Renal cortex interstitium (tissue), 11 donors: Measurements from ENCODE around the gene SLIT1. TPM values are rescaled to one million over a fixed set of nuclear protein-coding genes. Genes with fewer than 3 reads are reported as not detected.

Source experiments
- DNase-seq, 11 donors: peaks; one replicate each; pipeline ENCODE4 v3.0.0-alpha.2; 2013; ENCODE audit warnings: low read depth in 9 of 11, low spot score in 4 of 11; ENCODE audit errors: extremely low read depth in 1 of 11
- polyA plus RNA-seq, 3 donors: library from polyadenylated mRNA; unstranded; fragments of 120-200 nt; gene quantifications; one replicate each; pipeline ENCODE4 v1.2.1, GENCODE V29; 2013; ENCODE audit not compliant: insufficient read length in 3 of 3

SLIT1 gene
- polyA plus RNA-seq, 3 donors: 6.9 to 7.7 (median 7.6) TPM

DNA sequence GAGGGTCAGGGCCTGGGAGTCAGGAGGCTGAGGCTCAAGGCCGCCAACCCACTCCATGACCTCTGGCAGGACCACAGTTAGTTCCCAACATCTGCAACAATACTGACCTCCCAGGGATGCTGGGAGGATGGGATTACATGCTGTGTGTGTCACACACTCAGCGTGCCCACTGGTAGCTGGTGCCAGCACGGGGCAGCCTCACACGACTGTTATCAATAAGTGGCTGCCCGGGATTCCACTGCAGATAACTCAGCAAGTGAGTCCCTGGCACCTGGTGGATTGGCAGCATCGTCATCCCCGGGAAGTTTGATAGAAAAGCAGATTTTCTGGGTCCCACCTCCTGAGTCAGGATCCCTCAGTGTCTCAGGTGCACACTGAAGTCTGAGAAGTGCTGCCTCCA lies 110.3 kb downstream of the SLIT1 start:
- DNase-seq: no peak

DNA sequence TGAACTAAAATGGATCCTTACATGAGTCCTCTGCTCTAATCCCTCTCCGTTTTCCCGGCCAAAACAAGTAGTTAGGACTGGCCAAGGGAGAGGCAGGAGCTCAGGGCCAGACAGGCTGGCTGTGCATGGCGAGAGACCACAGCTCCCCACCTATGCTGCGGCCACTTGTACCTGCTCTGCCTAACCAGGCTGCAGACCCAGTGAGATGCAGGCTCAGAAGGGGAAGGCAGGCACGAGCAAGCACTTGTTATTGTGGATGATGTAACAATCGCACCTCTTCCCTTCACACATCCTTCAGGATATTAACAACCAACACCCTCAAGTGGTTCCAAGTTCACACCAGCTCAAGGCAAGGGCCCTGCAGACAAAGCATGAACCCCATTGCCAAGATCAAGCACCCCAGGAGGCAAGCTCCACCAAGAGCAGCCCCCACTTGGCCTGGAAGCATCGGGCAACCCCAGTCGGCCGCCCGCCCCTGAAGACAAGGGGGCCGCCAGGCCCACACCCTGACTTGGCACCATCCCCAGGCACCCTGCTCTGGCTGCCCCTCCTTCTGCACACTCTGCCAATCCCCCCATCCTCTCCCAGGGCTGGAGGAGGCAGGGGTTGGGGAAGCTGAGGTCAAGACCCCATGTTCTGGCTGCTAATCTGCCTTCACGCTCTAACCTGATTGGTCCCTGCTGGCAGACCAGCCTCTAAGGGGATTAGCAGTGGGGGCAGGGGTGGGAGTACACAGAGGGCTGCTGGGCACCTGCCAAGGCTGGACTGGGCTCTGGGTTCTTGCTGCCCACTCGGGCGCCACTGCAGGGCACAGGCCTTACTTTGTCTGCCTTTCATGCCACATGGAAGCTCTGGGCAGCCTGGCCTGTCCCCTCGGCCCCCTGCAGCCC lies 111.3 kb downstream of the SLIT1 start:
- DNase-seq: no peak

DNA sequence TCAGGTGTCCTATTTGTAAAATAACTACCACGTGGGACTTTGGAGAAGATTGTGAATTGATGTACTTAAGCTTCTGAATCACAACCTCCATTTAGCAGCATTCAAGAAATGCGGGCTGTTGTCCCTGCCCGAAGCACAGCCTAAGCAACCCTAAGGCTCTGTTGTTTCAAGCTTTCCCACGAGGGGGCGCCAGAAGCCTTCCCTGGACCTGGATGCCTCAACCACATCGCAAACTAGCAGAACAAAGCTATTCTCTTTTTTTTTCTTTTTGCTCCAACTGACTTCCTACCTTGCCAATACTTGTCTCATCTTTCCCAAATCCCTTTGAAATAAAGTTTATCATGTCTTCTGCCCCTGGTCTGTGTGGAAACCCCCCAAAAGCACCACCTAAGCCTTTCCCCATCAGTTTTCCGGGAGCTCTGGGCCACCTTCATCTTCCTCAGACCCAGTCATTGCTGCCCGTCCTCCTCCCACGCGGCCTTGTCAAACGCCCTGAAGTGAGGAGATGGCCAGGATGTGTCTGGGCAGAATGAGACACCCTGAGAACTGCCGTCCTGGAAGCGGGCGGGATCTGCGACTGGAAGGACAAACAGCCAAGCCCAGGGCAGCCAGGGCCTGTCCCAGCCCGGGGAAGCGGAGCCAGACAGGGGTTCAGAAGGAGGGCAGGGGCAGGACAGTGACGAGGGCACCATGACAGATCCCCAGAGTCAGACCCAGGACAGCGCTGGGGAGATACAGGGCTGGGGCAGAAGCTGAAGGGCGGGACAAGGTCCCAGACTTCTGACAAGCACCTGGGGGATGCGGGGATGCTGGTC lies 112.7 kb downstream of the SLIT1 start:
- DNase-seq: peak in 10 of 11 donors; percentile 59 to 84 (median 75)

DNA sequence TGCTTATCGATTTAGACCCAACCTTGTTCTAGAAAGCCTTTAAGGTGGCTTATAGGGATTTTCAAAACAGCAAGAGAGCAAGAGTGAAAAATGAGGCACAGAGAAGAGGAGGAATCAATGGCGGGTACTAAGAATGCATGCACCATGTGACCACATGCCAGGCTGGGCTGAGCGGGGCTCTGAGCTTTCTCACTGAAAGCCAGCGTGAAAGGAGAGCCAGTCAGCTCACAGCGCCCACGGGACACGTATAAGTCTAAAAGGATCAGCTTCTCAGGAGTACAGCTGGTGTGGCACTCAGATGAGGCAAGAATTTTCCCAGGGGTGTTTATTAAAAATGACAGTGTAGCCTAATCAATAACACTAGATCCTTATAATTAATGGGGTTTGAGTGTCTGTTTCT lies 114.3 kb downstream of the SLIT1 start:
- no peak for DNase-seq

DNA sequence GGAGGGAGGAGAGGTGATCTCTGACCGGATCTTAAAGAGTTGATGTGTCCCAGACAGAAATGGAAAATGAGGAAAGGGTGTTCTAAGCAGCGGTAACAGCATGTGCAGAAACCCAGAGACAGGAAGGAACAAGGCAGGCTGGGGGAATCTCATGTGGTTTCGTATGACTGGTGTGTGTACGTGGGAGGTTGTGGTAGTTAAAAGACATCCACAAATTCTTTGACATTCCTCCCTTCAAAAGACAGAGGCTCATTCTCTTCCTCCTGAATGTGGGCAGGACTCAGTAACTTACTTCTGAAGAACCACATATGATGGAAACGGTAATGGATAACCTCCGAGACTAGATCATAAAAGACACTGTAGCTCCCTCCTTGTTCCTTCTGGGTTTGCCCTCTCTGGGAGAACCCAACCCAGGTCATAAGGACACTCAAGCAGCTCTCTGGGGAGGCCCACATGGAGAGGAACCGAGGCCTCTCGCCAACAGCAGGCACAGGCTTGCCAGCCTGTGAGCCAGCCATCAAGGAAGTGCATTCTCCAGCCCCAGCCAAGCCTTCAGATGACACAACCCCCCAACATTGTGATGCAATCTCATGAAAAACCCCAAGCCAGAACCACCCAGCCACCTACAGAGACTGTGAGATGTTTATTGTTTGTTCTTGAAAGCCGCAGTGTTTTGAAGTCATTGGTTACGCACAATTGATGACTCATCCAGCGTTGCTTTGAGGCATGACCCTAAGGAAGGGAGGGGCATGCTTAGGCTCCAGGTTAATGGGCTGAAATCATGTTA lies 116.0 kb downstream of the SLIT1 start:
- no peak for DNase-seq

DNA sequence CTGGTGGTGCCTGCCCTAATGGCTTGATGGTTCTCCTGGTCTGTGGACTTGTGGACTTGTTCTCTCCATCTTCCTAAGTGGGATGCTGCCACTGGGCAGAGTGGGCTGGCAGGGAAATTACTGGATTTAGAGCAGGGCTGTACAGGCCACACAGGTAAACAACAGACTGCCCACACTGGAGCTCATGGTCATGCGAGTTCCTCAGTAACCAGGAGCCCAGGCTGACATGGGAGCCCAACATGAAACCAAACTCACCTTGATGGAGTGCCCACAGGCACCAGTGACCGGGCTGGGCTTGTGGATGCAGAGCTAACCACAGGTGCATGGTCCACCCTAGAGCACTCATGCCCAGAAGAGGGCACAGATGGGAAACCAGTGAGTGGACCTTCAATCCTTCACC lies 116.7 kb downstream of the SLIT1 start:
- DNase-seq: no peak

DNA sequence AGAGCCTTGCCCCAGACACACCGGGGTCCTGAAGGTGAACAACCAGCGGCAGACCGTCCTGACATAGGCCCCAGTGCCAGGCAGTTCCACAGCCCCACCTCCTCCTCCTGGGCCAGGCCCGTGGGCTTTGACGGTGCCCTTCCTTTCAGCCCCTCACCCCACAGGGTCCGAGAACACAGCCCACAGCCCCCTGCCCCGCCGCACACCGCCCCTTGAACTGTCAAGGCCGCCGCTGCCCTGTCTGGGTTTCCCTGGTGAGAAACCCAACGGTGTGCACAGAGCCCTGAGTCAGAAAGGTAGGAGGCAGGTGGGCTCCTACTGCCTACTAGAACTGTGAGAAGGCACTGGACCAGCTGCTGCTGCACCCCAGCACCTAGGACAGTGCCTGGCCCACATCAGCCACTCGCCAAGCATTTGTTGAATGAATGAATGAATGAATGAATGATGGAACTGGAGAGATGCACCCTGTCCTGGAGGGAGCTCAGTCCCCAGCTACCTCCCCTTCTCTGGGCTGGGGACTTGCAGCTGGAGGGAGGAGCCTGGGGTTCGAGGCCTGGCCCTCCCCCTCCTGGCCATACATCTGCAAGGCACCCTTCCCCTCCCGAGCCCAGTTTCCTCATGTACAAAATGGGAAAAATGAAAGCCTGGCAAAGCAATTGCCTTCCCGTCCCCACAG lies 117.9 kb downstream of the SLIT1 start:
- DNase-seq: no peak

DNA sequence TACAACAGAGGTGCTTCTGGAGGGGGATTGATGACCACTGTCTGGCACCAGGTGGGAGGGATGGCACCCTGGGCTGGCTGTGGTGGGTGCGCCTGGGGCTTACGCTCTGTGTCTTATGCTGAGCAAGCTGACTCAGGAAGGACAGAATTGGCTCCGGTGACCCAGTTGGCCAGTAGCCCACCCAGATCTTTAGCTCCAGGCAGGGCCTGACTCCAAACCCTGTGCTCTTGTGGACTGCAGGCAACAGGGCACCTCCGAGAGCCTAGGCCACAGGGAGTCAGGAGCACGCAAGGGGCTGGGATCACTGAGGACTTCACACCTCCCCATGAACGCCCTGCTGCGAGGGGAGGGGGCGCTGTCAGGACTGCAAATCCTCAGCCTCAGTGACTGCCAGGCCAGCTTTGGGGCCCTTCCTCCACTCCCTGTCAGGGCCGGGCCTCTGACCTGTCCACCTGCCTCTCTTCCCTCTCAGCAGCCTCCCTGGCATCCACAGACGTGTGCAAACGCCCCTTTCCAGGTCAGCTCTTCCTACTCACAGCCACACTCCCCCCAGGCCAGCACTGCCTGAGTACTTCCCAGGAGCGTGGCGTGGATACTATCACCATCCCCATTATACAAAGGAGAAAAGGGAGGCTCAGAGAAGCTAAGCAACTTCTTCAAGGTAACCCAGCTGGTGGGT lies 118.7 kb downstream of the SLIT1 start:
- DNase-seq: no peak

DNA sequence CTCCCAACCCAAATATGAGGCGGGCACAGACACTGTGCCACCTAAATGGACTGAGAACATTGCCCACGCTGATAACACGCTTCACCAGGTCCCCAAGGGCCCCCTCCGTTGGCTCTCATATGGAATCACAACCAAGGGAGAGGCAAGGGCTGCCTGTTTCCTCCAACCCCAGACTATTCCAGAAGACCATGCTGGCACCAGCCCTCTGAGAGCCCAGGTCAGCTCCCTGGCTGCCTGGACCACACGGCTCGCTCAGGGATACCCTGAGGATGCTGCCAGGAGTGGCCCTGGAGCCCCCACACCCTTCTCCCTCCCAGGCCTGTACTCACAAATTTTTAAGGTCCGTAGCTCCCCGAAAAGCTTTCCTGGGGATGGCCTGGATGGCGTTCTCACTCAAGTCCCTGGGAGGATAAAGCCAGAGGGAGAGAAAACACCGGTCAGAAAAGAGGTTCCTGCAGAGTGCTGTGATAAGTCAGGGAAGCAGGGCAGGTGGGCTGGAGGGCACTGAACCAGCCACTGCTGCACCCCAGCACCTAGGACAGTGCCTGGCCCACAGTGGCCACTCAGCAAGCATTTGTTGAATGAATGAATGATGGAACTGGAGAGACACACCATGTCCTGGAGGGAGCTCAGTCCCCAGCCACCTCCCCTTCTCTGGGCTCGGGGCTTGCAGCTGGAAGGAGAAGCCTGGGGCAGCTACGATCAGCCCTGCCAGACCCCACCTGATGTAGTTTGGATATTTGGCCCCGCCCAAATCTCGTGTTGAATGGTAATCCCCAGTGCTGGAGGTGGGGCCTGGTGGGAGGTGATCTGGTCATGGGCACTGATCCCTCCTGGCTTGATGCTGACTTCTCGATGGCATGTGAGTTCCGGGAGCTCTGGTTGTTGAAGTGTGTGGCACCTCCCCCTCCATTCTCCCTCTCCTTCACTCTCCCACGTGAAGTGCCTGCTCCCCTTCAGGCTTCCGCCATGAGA lies 119.8 kb downstream of the SLIT1 start:
- DNase-seq: no peak

DNA sequence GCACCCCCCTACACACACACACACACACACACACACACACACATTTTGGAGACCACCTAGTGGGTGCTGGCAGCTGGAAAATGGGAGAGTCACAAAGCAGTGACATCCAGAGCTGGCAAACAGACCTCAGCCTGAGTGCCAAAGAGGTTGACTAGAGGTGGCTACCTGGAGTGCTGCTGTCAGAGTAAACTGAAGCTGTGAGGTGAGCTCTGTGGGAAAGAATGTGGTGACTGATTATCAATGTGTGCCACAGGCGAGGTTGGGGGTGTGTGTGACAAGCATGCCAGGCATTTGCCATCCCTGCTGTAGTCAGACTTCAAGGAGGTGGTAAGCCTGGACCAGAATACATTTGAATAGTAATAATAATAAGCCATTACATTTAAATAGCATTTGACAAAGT lies 120.6 kb downstream of the SLIT1 start:
- no peak for DNase-seq

DNA sequence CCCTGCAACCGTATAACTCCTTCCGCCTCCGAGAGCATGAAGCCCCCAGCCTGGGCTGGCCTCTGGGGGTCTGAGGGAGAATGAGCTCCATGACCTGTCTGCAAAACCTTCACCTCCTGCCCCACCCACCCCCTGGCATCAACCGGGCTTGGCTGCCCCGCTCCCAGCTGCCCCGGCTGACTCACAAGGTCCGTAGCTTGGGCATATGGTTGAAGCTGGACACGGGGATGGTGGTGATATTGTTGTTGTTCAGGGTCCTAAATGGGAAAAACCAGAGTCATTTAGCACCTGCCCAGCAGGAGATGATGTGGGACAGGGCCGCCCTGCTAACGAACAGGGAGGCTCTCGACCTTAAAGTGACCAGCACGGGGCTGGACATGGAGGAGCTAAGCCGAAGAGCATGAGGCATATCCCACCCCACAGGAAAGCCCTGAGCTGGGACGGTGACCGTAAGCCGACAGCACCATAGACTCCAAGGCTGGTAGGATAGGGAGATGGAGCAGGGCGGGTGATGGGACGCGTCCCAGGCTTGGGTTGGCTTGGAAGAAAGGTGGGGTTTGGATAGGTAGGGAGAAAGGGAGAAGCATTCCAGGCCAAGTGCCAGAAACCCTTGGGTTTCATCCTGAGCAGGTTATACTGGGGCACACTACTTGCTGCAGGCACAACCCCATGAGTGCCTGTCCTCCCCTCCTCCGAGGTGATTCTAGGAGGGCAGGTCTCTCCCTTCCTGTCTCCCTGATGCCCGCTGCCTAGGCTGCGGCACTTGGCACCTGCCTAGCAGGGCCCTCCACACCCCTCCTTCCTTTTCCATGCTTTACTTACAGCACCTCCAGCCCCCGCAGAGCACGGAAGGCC lies 121.5 kb downstream of the SLIT1 start:
- DNase-seq: no peak

DNA sequence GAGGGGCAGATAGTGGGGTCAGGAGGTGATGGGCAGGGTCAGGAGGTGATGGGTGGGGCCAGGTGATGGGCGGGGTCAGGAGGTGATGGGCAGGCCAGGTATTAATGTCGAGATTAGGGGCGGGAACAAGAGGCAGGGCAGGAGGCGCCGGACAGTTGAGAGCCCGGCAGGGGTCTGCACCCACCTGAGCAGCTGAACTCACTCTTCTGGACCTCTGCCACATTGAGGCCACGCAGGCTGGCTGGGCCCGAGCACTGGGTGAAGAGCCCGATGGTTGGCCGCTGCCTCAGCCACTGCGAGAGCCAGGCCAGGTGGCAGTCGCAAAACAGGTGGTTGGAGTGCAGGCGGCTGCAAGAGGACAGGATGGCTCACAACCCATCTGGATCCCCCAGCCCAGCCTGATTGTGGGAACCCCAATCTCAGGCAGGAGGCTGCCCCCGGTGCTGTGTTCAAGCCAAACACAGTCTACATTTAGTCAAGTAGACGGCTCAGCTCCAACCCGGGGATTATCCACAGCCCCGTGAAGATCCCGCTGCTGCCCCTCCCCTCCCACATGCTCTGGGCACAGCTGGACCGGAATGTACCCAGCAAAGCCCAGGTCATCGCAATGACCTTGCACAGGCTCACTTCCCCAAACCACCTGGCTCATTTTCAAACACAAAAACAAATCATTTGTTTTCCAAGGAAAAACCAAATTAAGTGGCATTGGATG lies 122.3 kb downstream of the SLIT1 start:
- DNase-seq: no peak

DNA sequence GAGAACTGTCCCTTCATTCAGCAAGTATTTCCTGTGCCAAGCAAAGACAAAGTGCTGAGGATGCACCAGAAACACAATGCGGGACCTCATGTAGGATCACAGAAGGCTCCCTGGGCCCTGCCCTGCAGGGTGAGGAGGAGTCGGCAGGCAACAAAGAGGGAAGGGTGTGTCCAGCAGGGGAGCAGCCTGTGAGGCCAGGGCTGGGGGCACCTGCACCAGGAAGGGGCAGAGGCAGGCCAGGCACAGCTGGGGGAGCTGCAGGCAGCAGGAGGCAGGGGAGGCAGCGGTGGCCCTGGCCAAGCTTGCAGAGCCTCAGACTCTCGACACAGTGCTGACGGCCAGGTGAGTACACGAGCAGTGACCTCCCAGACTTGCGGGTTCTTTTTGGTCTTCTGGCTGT lies 123.3 kb downstream of the SLIT1 start:
- no peak for DNase-seq

DNA sequence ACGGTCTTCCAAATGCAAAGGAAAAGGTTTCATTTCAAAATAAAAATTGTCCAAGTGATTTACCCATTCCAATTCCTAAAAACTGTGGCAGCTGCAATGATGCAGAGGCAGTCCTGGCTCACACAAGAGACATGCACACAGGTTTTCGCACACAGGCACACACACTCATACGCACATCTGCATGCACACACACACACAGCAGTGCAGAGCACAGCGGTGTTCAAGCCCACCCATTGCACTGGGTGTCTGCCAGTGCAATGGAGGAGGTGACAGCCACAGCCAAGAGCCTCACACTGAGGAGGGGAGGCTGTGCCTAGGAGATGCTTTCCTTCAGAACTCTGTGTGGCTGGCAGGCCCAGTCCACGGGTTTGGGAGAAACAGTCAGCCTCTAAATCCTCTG lies 123.7 kb downstream of the SLIT1 start:
- no peak for DNase-seq

DNA sequence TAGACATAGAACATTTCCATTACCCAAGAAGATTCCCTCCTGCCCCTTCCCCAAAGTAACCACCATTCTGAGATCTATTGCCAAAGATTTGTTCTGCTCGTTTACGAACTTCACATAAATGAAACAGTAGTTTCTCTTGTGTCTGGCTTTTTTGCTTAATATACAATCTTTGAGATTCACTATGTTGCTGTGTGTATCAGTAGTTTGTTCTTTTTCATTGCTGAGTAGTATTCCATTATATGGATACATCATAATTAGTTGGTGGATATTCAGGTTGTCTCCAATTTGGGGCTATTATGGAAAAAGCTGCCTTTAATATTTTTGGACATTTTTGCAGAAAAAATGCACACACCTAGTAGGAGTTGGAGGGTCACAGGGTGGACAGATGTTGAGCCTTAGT lies 124.3 kb downstream of the SLIT1 start:
- DNase-seq: no peak
